Neural cell (in vitro differentiated cells): ENCODE data around the gene ACP7. TPM values are rescaled to one million over a fixed set of nuclear protein-coding genes. Genes with fewer than 3 reads are reported as not detected.

Experiments used
- H2AFZ ChIP-seq: fragments of 200-600, 300-800 bp; sonication (generic), shearing (Covaris generic); 2 replicates; pipeline ENCODE4 v1.6.0; 2014; ENCODE audit warnings: low read depth, mild to moderate bottlenecking, antibody characterized with exemption, low read length, moderate library complexity
- H3F3A ChIP-seq: fragments of 200-600 bp; shearing (Covaris generic); 2 replicates; pipeline ENCODE4 v1.6.1; 2016; ENCODE audit warnings: mild to moderate bottlenecking, moderate library complexity, mixed read lengths, antibody characterized with exemption, low read length; ENCODE audit not compliant: insufficient read depth, poor library complexity, severe bottlenecking
- H3K27ac ChIP-seq: fragments of 200-600, 300-800 bp; sonication (generic), shearing (Covaris generic); 2 replicates; pipeline ENCODE4 v1.5.1; 2014; ENCODE audit warnings: mild to moderate bottlenecking, low read length, moderate library complexity
- H3K27me3 ChIP-seq: fragments of 300-800, 200-600 bp; sonication (generic), shearing (Covaris generic); 2 replicates; pipeline ENCODE4 v1.6.0; 2014; ENCODE audit warnings: mild to moderate bottlenecking, low read depth, low read length, moderate library complexity; ENCODE audit not compliant: insufficient read depth
- H3K36me3 ChIP-seq: fragments of 300-800, 200-600 bp; sonication (generic), shearing (Covaris generic); 2 replicates; pipeline ENCODE4 v1.5.1; 2014; ENCODE audit warnings: mild to moderate bottlenecking, antibody characterized with exemption, low read length, moderate library complexity; ENCODE audit not compliant: insufficient read depth
- H3K4me2 ChIP-seq: fragments of 300-800, 200-600 bp; sonication (generic), shearing (Covaris generic); 2 replicates; pipeline ENCODE4 v1.6.0; 2014; ENCODE audit warnings: mild to moderate bottlenecking, low read length
- H3K4me3 ChIP-seq: fragments of 300-800, 200-600 bp; sonication (generic), shearing (Covaris generic); 2 replicates; pipeline ENCODE4 v1.5.1; 2014; ENCODE audit warnings: mild to moderate bottlenecking, low read length, moderate library complexity
- H3K79me2 ChIP-seq: fragments of 200-600 bp; shearing (Covaris generic); replicated peaks from 2 replicates; pipeline ENCODE4 v1.6.0; 2014; ENCODE audit warnings: mild to moderate bottlenecking, low read length, moderate library complexity; ENCODE audit not compliant: insufficient read depth
- H3K9ac ChIP-seq: fragments of 300-800, 200-600 bp; sonication (generic), shearing (Covaris generic); 2 replicates; pipeline ENCODE4 v1.6.1; 2016; ENCODE audit warnings: mild to moderate bottlenecking, low read length, mixed read lengths
- H3K9me2 ChIP-seq: fragments of 200-600 bp; shearing (Covaris generic); 2 replicates; pipeline ENCODE4 v1.6.1; 2016; ENCODE audit warnings: mild to moderate bottlenecking, low read length, mixed read lengths; ENCODE audit not compliant: insufficient read depth
- H3K9me3 ChIP-seq: fragments of 200-600, 300-800 bp; sonication (generic), shearing (Covaris generic); 2 replicates; pipeline ENCODE4 v1.6.1; 2016; ENCODE audit warnings: mild to moderate bottlenecking, mixed run types, low read length, moderate library complexity, mixed read lengths
- H4K20me1 ChIP-seq: fragments of 200-600 bp; shearing (Covaris generic); 2 replicates; pipeline ENCODE4 v1.6.1; 2016; ENCODE audit warnings: mild to moderate bottlenecking, mixed run types; ENCODE audit not compliant: insufficient read depth
- CTCF ChIP-seq: fragments of 450-650 bp; IDR thresholded peaks from 2 replicates; pipeline ENCODE4 v1.5.1; 2014; ENCODE audit warnings: antibody characterized with exemption, mild to moderate bottlenecking, moderate library complexity; ENCODE audit not compliant: poor library complexity, severe bottlenecking
- EP300 ChIP-seq: fragments of 450-650 bp; conservative IDR thresholded peaks from 2 replicates; pipeline ENCODE4 v1.6.1; 2014; ENCODE audit warnings: antibody characterized with exemption, mild to moderate bottlenecking, moderate library complexity; ENCODE audit not compliant: poor library complexity, severe bottlenecking
- EZH2 ChIP-seq: fragments of 200-600, 300-800 bp; shearing (Covaris generic), sonication (generic); IDR thresholded peaks from 2 replicates; pipeline ENCODE4 v1.6.1; 2014; ENCODE audit warnings: antibody characterized with exemption, low read length, borderline replicate concordance, mild to moderate bottlenecking; ENCODE audit not compliant: insufficient read depth, poor library complexity, severe bottlenecking
- MXI1 ChIP-seq: fragments of 450-650 bp; conservative IDR thresholded peaks from 2 replicates; pipeline ENCODE4 v1.6.1; 2014; ENCODE audit warnings: antibody characterized with exemption, mild to moderate bottlenecking; ENCODE audit not compliant: poor library complexity, severe bottlenecking
- POLR2AphosphoS5 ChIP-seq: IDR thresholded peaks from 2 replicates; pipeline ENCODE4 v1.6.1; 2012
- RAD21 ChIP-seq: fragments of 450-650 bp; conservative IDR thresholded peaks from 2 replicates; pipeline ENCODE4 v1.6.1; 2014; ENCODE audit warnings: antibody characterized with exemption, mild to moderate bottlenecking, moderate library complexity
- SMC3 ChIP-seq: fragments of 450-650 bp; conservative IDR thresholded peaks from 2 replicates; pipeline ENCODE4 v1.6.1; 2014; ENCODE audit warnings: antibody characterized with exemption, mild to moderate bottlenecking, moderate library complexity; ENCODE audit not compliant: poor library complexity
- TAF1 ChIP-seq: IDR thresholded peaks from 2 replicates; pipeline ENCODE4 v1.6.1; 2012; ENCODE audit warnings: low read depth
- polyA plus RNA-seq: library from polyadenylated mRNA; depleted of rRNA; stranded (reverse); fragments of >200 nt; gene quantifications from 2 replicates; pipeline ENCODE4 v1.2.3, GENCODE V29; 2014
- TF ChIP-seq, protein P1 (sequence below): IDR thresholded peaks from 2 replicates; pipeline ENCODE4 v1.6.1; 2012; ENCODE audit warnings: borderline replicate concordance

Gene ACP7
- polyA plus RNA-seq, 1 donor from 2014 or later = not detected

DNA sequence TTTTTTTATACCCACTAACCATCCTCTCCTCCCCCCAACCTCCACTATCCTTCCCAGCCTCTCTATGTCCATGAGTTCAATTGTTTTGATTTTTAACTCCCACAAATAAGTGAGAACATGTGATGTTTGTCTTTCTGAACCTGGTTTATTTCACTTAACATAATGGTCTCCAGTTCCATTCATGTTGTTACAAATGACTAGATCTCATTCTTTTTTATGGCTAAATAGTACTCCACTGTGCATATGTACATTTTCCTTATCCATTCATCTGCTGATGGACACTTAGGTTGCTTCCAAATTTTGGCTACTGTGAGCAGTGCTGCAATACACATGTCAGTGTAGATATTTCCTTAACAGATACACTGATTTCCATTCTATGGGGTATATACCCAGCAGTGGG is 24.9 kb upstream of the ACP7 start:
- Histone ChIP-seq H3K4me3 (no peak overlapping the region), H3K9ac (no peak overlapping the region), H3F3A (no peaks in the 10 kb centered on the region), H3K4me2 (no peak overlapping the region), H3K36me3 (no peaks in the 10 kb centered on the region), H3K9me3 (no peaks in the 10 kb centered on the region), H3K27ac (no peak overlapping the region), H3K27me3 (no peaks in the 10 kb centered on the region), H3K79me2 (no peaks in the 10 kb centered on the region), H3K9me2 (no peaks in the 10 kb centered on the region), H2AFZ (no peak overlapping the region), H4K20me1 (no peaks in the 10 kb centered on the region)
- TF ChIP-seq, protein P1, sequence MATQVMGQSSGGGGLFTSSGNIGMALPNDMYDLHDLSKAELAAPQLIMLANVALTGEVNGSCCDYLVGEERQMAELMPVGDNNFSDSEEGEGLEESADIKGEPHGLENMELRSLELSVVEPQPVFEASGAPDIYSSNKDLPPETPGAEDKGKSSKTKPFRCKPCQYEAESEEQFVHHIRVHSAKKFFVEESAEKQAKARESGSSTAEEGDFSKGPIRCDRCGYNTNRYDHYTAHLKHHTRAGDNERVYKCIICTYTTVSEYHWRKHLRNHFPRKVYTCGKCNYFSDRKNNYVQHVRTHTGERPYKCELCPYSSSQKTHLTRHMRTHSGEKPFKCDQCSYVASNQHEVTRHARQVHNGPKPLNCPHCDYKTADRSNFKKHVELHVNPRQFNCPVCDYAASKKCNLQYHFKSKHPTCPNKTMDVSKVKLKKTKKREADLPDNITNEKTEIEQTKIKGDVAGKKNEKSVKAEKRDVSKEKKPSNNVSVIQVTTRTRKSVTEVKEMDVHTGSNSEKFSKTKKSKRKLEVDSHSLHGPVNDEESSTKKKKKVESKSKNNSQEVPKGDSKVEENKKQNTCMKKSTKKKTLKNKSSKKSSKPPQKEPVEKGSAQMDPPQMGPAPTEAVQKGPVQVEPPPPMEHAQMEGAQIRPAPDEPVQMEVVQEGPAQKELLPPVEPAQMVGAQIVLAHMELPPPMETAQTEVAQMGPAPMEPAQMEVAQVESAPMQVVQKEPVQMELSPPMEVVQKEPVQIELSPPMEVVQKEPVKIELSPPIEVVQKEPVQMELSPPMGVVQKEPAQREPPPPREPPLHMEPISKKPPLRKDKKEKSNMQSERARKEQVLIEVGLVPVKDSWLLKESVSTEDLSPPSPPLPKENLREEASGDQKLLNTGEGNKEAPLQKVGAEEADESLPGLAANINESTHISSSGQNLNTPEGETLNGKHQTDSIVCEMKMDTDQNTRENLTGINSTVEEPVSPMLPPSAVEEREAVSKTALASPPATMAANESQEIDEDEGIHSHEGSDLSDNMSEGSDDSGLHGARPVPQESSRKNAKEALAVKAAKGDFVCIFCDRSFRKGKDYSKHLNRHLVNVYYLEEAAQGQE = no peak
- TF ChIP-seq CTCF = no peak
- TF ChIP-seq SMC3 = no peak
- no peak for TF ChIP-seq RAD21
- no peak for TF ChIP-seq TAF1
- TF ChIP-seq EP300 = no peak
- no peak for TF ChIP-seq EZH2
- TF ChIP-seq MXI1 = no peak

GRCh38 chr19:39060171-39060570 is 24.0 kb upstream of the ACP7 start:
- TF ChIP-seq RAD21 = no peak
- TF ChIP-seq EP300 = no peak
- no peak for TF ChIP-seq CTCF
- no peak for TF ChIP-seq SMC3
- TF ChIP-seq MXI1 = no peak
- TF ChIP-seq EZH2 = no peak
- no peak for TF ChIP-seq POLR2AphosphoS5
- TF ChIP-seq TAF1 = no peak
- TF ChIP-seq, protein P1 = no peak
- Histone ChIP-seq H4K20me1 (no peaks in the 10 kb centered on the region), H3K9me3 (no peaks in the 10 kb centered on the region), H3K27ac (no peak overlapping the region), H3K79me2 (no peaks in the 10 kb centered on the region), H3F3A (no peaks in the 10 kb centered on the region), H3K9me2 (no peaks in the 10 kb centered on the region), H3K36me3 (no peaks in the 10 kb centered on the region), H3K27me3 (no peaks in the 10 kb centered on the region), H2AFZ (no peak overlapping the region), H3K4me3 (no peak overlapping the region), H3K4me2 (no peak overlapping the region), H3K9ac (no peak overlapping the region)
